GM18511 (cell line): ENCODE measurements around the gene ELOVL6.
A peak's percentile ranks its signal among the peaks of the same experiment; 100 is the strongest.
"Not testable (repeated sequence)": the region's sequence is repeated elsewhere in the genome, so short reads cannot be mapped to it uniquely, and the experiment has no call there.

Source experiments
- ATAC-seq: cut with Tn5 transposase; IDR thresholded peaks from one replicate; pipeline ENCODE4 v1.9.1; 2021; ENCODE audit warnings: mild to moderate bottlenecking, moderate library complexity; ENCODE audit not compliant: unreplicated experiment

Gene ELOVL6, protein sequence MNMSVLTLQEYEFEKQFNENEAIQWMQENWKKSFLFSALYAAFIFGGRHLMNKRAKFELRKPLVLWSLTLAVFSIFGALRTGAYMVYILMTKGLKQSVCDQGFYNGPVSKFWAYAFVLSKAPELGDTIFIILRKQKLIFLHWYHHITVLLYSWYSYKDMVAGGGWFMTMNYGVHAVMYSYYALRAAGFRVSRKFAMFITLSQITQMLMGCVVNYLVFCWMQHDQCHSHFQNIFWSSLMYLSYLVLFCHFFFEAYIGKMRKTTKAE

DNA sequence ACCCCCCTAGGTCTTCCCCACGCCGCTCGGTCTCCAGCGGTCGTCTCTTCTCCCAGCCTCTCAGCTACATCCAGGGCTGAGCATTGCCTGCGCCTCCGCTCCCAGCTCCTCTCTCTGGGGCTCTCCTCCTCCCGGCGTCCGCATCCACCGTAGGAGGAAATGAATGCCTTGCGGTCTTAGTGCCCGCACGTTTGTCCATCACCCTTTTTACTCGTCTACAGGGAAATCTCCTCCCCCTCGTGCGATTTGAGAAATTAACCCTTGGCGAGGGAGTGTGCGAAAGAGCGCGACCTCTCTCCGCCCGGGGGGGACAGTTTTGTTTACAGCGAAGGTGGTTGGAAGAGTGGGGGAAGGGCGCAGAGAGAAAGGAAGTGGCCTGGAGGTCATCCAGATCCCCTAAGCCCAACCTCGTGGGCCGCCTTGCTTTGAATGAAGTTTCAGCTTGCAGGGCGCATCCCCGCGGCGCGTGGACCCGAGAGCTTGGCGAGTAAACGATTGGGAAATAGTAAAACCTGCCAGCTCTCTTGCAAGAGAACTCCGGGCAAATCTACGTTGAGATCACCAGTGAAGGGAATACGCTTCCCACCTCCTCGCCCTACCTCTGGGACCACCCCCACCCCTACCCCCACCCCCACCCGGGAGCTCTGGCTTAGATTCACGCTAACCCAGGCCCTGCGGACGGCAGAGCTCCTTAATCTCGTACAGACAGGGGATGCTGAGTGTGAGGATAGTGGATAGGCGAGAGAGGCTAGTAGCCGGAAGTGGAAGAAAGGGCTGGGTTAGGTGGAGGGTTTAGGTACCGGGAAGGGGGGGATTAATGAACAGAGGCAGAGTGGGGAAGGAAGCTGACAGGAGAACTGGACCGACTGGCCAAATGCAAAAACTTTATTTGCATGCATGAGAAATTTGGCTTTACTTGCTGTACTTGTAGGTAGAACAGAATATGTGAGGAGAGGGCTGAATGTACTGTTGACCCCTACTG is at the start of gene ELOVL6:
Gene ELOVL6 (minus strand): TSS at position 181 of the 982 bp plus-strand sequence. CDS start 280 bp downstream, outside the sequence.
- ATAC-seq = peak; percentile 21

DNA sequence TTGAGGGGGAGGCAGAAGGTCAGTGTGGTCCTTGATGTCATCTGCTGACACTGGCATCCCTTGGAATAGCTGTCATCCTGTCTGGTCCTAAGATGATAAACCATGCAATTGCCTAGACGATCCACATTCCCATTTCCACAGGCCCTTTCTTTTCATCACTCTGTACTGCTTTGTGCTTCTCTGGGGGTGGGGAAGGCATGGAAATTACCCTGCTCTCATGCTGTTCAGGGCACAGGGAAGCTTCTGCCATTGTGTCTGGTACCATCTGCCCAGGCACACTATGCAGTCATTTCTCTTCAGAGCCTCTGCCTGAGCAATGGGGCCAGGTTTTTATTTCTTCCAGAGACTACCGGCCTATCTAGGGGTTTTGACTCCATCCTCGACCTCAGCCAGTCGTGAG is 49.7 kb upstream of the ELOVL6 start:
- ATAC-seq = no peak

DNA sequence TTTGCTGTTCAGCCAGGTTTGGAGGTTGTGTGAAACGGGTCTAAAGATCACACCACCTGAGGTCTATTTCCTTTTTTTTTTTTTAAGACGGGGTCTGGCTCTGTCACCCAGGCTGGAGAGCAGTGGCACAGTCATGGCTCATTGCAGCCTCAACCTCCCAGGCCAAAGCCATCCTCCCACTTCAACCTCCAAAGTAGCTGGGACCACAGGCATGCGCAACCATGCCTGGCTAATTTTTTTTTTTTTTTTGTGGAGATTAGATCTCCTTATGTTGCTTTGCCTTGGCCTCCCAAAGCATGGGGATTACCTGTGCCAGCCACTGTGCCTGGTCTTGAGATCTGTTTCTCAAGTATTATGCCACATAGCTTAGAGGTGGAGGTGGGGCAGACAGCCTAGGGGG is 49.2 kb upstream of the ELOVL6 start:
- ATAC-seq = no peak

DNA sequence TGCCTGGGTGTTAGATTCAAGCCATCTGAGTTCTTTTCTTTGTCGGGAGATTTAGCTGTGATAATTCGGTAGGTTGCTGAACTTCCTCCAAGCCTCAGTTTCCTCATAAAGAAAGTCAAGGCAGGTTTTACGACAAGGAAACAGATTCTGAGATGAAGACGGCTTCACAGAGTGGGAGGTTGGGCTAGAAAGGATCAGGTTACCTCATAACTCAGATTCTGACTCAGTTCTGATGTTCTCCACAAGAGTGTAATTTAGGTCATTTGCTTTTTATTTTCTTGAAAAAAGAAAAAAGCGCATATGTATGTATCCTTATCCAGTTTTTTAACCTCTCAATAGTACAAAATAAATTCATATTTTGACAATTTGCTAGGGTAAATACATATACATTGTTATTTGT is 47.2 kb upstream of the ELOVL6 start:
- ATAC-seq = no peak

DNA sequence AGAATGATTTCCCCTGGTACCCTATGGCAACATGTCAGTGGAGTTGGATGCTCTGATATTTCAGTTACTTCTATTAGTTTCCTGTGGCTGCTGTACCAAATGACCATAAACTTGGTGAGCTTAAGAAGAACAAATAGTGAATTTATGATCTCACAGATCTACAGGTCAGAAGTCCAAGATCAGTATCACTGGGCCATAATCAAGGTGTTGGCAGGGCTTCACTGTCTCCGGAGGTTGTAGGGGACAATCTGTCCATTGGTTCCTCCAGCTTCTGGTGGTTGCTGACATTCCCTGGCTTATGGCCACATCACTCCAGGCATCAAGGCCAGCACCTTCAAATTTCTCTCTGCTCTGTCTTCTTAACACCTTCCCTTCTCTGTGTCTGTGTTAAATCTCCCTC is 37.9 kb upstream of the ELOVL6 start:
- ATAC-seq = no peak

DNA sequence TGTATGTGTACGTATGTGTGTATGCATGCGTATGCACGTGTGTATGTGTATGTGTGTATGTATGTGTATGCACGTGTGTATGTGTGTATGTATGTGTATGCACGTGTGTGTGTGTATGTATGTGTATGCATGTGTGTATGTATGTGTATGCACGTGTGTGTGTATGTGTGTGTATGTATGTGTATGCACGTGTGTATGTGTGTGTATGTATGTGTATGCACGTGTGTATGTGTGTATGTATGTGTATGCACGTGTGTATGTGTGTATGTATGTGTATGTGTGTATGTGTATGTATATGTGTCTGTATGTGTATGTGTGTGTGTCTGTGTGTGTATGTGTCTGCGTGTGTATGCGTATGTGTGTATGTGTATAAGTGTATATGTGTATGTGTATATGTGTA is 35.2 kb upstream of the ELOVL6 start:
- not testable (repeated sequence) for ATAC-seq

DNA sequence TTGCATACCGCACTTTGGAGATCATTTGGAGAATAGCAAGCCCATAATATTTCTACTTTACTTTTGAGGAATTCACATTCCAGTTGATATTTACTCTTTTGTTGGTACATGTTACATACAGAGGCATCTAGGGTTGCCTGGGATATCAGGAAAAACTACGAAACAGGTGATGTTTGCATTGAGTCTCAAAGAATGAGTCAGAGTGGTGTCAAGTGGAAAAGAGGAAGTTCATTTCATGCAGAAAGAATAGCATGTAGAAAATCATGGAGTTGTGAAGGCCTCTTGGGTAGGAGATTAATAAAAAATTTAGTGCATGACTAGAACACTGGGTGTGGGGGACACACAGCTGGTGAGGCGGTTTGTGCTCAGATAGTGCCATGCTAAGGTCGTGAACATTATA is 33.5 kb upstream of the ELOVL6 start:
- peak; percentile 58 for ATAC-seq

DNA sequence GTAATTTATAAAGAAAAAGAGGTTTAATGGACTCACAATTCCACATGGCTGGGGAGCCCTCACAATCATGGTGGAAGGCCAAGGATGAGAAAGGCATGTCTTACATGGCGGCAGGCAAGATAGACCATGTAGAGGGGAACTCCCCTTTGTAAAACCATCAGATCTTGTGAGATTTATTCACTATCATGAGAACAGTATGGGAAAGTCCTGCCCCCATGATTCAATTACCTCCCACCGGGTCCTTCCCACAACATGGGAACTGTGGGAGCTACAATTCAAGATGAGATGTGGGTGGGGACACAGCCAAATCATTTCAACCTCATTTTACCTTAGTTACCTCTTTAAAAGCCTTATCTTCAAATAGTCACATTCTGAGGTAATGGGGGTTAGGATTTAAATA is 30.9 kb upstream of the ELOVL6 start:
- ATAC-seq = no peak

DNA sequence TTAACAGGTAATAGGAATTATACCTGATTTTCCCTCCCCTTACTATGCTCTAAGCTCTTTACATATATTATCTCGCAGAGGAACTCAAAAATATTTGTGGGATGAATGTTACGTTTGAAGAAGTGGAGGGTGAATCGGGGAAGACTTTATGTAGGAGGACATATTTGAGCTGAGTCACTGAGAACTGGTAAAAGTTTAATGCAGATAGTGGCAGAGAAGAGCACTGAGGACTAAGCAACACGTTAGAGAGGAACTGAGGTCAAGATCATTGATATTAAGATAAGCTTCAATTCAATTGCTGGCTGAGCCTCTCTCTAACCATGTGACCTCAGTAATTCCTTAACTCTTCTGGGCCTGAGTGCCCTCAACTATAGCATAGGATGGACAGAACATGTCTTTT is 26.4 kb upstream of the ELOVL6 start:
- ATAC-seq = no peak

DNA sequence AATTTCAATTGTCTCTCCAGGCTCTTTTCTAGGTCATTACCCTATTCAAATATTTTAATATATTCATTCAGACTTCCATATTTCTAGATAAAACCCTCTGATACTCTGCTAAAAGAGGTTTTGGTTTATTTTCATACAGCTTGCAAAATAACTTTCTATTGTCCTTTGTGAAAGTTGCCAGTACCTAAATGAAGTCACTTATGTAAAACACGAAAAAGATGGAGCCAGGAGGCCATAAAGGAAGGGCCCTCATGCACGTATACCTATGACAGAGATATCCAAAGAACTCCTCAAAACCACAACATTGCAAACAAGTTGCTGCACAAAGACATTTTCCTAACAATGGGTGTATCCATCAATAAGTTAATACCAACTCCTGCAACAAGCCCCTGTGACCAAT is 25.7 kb upstream of the ELOVL6 start:
- no peak for ATAC-seq

DNA sequence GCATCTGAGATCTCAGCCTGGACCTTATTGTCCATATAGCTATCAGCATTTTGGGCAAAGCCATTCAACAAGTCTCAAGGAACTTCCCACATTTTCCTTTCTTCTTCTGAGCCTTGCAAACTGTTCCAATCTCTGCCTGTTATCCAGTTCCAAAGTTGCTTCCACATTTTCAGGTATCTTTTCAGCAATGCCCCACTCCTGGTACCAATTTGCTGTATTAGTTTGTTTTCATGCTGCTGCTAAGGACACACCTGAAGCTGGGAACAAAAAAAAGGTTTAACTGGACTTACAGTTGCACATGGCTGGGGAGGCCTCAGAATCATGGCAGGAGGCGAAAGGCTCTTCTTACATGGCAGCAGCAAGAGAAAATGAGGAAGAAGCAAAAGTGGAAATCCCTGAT is 20.5 kb upstream of the ELOVL6 start:
- ATAC-seq = not testable (repeated sequence)

DNA sequence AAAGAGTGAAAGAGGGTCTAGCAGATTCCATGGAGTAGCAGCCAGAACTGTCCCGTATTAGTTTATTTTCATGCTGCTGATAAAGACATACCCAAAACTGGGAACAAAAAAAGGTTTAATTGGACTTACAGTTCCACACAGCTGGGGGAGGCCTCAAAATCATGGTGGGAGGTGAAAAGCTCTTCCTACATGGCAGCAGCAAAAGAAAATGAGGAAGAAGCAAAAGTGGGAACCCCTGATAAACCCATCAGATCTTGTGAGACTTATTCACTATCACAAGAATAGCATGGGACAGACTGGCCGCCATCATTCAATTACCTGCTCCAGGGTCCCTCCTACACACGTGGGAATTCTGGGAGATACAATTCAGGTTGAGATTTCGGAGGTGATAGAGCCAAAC is 18.8 kb upstream of the ELOVL6 start:
- ATAC-seq = not testable (repeated sequence)

DNA sequence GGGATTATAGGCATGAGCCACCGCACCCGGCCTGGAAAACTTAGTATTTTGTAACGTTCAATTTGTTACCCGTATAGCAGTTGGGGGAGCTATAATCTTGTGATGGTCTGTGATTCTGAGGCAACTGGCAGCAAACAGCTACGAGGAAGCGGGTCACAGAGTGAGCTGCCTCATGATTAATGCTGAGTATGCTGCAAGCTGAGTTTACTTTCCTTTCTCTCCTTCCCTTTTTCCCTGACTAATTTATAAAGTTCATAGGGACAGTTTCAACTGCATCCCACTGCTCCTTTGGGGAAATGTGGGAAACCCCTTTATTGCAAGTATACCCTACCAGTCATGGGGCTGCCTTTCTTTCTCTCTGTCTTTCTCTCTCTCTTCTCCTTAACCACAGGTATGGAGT is 17.7 kb upstream of the ELOVL6 start:
- no peak for ATAC-seq

DNA sequence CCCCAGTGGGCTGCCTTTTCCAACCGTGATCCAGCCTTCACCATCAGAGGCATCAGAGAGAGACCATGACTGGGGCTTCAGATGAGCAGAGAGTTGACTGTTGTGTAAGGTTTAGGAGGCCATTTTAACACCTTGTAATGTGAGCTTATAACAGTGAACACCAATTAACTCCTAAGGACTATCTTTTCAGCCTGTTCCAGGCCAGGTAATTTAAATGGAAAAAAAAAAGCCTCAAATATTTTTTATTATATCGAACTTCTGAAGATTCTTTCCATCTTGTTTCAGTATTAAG is 13.3 kb upstream of the ELOVL6 start:
- no peak for ATAC-seq

DNA sequence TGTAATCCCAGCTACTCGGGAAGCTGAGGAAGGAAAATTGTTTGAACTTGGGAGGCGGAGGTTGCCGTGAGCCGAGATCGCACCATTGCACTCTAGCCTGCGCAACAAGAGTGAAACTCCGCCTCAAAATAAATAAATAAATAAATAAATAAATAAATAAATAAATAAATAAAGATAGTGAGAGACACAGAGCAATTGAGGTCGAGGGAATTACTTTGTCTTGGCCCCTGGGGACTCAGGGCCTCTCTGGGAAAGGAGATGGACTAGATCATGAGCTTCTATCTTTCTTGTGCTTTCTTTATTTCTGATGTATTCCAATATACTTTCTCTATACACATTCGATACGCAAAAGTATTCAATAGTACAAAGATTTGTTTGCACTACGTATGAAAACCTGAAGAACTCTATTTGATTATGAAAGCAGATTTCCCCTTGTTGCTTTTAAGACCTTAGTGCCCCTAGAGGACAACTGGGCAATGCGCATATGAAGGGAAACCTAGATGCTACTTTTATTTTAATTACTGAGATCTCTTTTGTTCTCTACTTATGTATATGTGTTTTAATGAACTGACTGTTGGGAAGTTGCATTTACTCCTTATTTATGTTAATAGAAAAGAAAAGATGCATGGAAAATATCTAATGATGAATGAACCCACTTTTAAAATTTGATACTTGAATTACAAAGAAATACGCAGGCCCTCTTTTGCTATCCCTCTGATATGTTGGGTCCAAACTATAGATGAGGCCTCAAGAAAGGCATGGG is 12.8 kb upstream of the ELOVL6 start:
- peak; percentile 88 for ATAC-seq

DNA sequence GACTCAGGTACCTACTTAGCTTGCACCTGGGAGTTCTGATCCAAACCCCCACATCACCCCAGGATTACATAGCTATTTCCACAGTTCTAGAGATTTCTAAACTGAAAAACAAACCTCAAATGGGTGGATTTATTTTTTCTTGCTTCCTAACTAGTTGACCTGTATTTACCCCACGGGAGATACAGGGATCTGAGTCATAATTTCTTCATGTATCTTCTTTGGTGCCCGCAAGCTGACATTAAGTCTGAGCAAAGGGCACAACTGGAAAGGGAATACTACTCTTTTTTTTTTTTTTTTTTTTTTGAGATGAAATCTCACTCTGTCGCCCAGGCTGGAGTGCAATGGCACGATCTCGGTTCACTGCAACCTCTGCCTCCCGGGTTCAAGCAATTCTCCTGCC is 10.0 kb upstream of the ELOVL6 start:
- no peak for ATAC-seq

DNA sequence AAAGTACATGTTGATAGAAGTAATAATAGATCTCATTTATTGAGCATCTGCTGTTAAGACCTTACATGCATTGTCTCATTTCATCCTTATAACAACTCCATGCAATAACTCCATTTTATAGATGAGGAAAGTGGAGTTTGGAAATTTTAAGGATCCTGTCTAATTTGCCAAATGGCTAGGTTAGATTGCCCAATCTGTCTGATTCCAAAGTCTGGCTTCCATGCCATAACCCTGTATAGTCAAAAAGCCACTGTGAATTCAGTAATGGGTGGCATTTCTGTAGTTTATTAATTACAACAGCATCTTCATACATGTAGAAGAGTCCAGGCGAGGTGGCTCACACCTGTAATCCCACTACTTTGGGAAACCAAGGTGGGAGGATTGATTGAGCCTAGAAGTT is 8.8 kb upstream of the ELOVL6 start:
- no peak for ATAC-seq

DNA sequence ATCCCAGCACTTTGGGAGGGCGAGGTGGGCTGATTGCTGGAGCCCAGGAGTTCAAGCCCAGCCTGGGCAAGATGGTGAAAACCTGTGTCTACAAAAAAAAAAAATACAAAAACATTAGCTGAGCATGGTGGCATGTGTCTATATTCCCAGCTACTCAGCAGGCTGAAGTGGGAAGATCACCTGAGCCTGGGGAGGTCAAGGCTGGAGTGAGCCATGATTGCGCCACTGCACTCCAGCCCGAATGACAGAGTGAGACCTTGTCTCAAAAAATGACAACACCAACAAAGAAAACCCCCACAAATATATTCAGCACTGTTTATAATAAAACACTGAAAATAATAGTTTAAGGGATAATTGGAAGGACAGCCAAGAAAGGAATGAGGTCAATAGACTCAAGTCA is 3.6 kb upstream of the ELOVL6 start:
- no peak for ATAC-seq

DNA sequence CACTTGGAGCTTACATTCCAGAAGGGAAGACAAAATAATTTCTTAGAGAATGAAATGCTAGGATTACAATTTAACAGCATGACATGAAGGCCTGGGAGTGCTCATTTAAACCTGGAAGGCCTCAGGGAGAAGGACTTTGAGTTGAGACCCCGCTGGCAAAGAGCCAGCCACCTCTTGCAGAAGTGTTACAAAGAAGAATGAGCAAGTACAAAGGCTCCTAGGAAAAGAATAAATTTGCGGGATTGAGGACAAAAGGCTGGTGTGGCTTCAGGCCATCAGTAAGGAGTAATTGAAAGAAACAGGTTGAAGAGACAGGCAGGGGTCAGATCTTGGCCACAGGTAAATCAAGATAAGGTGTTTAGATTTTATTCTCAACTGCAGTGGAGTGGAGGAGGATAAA is 3.1 kb upstream of the ELOVL6 start:
- no peak for ATAC-seq

DNA sequence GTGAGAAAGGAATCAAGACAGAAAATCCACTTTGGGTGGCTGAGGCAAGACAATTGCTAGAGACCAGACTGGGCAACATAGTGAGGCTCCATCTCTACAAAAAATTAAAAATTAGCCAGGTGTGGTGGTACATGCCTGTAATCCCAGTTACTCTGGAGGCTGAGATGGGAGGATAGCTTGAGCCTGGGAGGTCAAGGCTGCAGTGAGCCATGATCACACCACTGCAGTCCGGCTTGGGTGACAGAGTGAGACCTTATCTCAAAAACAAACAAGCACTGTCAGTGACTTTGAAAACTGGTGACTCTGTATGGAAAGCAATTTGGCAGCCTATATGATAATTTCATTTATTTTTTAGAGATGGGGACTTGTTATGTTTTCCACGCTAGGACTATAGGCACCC is 2.3 kb upstream of the ELOVL6 start:
- ATAC-seq = no peak

DNA sequence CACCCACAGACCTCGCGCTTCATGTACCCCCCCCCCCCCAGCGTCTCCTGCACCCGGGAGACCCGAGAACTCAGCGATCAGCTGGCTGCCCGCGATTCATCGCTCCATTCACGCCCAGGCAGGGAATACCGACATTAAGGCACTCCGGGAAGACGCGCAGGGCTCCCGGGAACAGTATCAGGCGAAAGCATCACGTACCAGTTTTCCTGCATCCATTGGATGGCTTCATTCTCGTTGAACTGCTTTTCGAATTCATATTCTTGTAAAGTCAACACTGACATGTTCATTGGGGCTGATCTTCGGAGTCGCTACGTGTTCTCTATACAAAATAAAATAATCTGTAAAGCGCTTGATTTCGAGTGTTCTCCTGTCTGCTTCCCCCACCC is 373 bp downstream of the ELOVL6 start:
- no peak for ATAC-seq
